HCT116 (cell line): ENCODE measurements around the gene IL17RD. TPM values are rescaled to one million over a fixed set of nuclear protein-coding genes. Genes with fewer than 3 reads are reported as not detected.

Experiments
- ATAC-seq: fragments of 200-7000 bp; cut with Tn5 transposase; 2 replicates; pipeline ENCODE4 v1.9.1; 2020; ENCODE audit warnings: mild to moderate bottlenecking, moderate library complexity
- BruUV-seq: library from RNA; stranded (reverse); fragments of 400-500 nt; replicated peaks from 2 replicates; lab custom pipeline; 2021; lab: Mats Ljungman, UMichigan
- CTCF ChIA-PET: fragments of 300-600 bp; sonication (Branson Sonifier 250); formaldehyde crosslinking; loops from one replicate; lab custom pipeline; 2021; ENCODE audit warnings: antibody characterized with exemption; lab: Charles Lee
- POLR2A ChIA-PET: fragments of 300-600, 350-600 bp; sonication (Branson Sonifier 250); formaldehyde crosslinking; loops from one replicate; lab custom pipeline; 2021; ENCODE audit warnings: antibody characterized with exemption; lab: Charles Lee
- RAD21 ChIA-PET, 2 experiments: fragments of 300-600 bp; sonication (Branson Sonifier 250); formaldehyde crosslinking; loops; one replicate each; lab custom pipeline; 2023; ENCODE audit warnings: low total read pairs in 2 of 2; ENCODE audit not compliant: uncharacterized antibody in 2 of 2, unreplicated experiment in 2 of 2, low non-redundant PET in 1 of 2; lab: Charles Lee
- DNase-seq: peaks from one replicate; pipeline ENCODE4 v3.0.0-alpha.2; 2010; ENCODE audit warnings: low read depth, low spot score
- H2AFZ ChIP-seq: fragments of 200-600 bp; shearing (Covaris generic), sonication (generic); 2 replicates; pipeline ENCODE4 v1.6.1; 2017; ENCODE audit warnings: low read depth, mixed run types, mixed read lengths, antibody characterized with exemption, low read length; ENCODE audit not compliant: poor library complexity, severe bottlenecking
- H3K27ac ChIP-seq: 2 replicates; pipeline ENCODE4 v1.5.1; 2012; ENCODE audit warnings: low read depth, low read length
- H3K27me3 ChIP-seq: fragments of 200-600 bp; sonication (generic); 2 replicates; pipeline ENCODE4 v1.6.1; 2016; ENCODE audit warnings: mixed run types, low read length, mixed read lengths; ENCODE audit not compliant: insufficient read depth
- H3K36me3 ChIP-seq, 2 experiments: fragments of 200-500 bp in 1 of 2; fragments of 200-600 bp in 1 of 2; sonication (Bioruptor generic) in 1 of 2; sonication (generic) in 1 of 2; 2 replicates each; pipeline versions ENCODE4 v1.5.1 to v1.6.1; 2014 to 2016; ENCODE audit warnings: low read length in 2 of 2, inconsistent platforms in 1 of 2, mixed read lengths in 1 of 2, mixed run types in 1 of 2; ENCODE audit not compliant: insufficient read depth in 2 of 2, control insufficient read depth in 1 of 2
- H3K4me1 ChIP-seq, 2 experiments: fragments of 200-600 bp in 1 of 2; sonication (generic) in 1 of 2; 2 replicates each; pipeline versions ENCODE4 v1.5.1 to v1.6.1; 2012 to 2017; ENCODE audit warnings: low read length in 2 of 2, inconsistent platforms in 1 of 2, mild to moderate bottlenecking in 1 of 2, mixed read lengths in 1 of 2, mixed run types in 1 of 2, moderate library complexity in 1 of 2; ENCODE audit not compliant: insufficient read depth in 2 of 2, control insufficient read depth in 1 of 2
- H3K4me2 ChIP-seq: fragments of 200-600 bp; sonication (generic); 2 replicates; pipeline ENCODE4 v1.6.1; 2017; ENCODE audit warnings: mixed run types, low read length, mixed read lengths
- H3K4me3 ChIP-seq, 2 experiments: fragments of 200-600 bp in 1 of 2; sonication (generic) in 1 of 2; replicated peaks in 1 of 2; 2 replicates each; pipeline ENCODE4 v1.5.1; 2011 to 2016; ENCODE audit warnings: low read length in 2 of 2, control low read depth in 1 of 2, low read depth in 1 of 2, mild to moderate bottlenecking in 1 of 2, mixed read lengths in 1 of 2, mixed run types in 1 of 2
- H3K79me2 ChIP-seq: fragments of 200-600 bp; sonication (generic); 2 replicates; pipeline ENCODE4 v1.6.1; 2017; ENCODE audit warnings: mild to moderate bottlenecking, mixed run types, low read length, moderate library complexity, mixed read lengths; ENCODE audit not compliant: insufficient read depth
- H3K9ac ChIP-seq: fragments of 200-600 bp; sonication (generic); 2 replicates; pipeline ENCODE4 v1.6.1; 2016; ENCODE audit warnings: low read length, mixed read lengths
- H3K9me2 ChIP-seq: fragments of 200-600 bp; sonication (generic), shearing (Covaris generic); 2 replicates; pipeline ENCODE4 v1.6.1; 2017; ENCODE audit warnings: mixed run types, mild to moderate bottlenecking, moderate library complexity; ENCODE audit not compliant: insufficient read depth
- H3K9me3 ChIP-seq, 2 experiments: fragments of 200-500 bp in 1 of 2; fragments of 200-600 bp in 1 of 2; sonication (Bioruptor generic) in 1 of 2; sonication (generic) in 1 of 2; 2 replicates each; pipeline ENCODE4 v1.6.1; 2014 to 2017; ENCODE audit warnings: low read length in 2 of 2, mixed read lengths in 2 of 2, inconsistent platforms in 1 of 2, low read depth in 1 of 2, mild to moderate bottlenecking in 1 of 2, mixed run types in 1 of 2, moderate library complexity in 1 of 2; ENCODE audit not compliant: control insufficient read depth in 1 of 2, insufficient read depth in 1 of 2
- H4K20me1 ChIP-seq: fragments of 200-600 bp; sonication (generic), shearing (Covaris generic); 2 replicates; pipeline ENCODE4 v1.6.1; 2017; ENCODE audit warnings: mixed run types, mild to moderate bottlenecking, moderate library complexity; ENCODE audit not compliant: insufficient read depth
- CEBPB ChIP-seq: IDR thresholded peaks from 2 replicates; pipeline ENCODE4 v1.6.1; 2012; ENCODE audit warnings: low read depth
- EGR1 ChIP-seq: IDR thresholded peaks from 2 replicates; pipeline ENCODE4 v1.6.1; 2012; ENCODE audit warnings: low read depth
- POLR2AphosphoS5 ChIP-seq: IDR thresholded peaks from 2 replicates; pipeline ENCODE4 v1.6.1; 2011; ENCODE audit warnings: mild to moderate bottlenecking, low read depth, low read length, moderate library complexity
- RAD21 ChIP-seq: IDR thresholded peaks from 2 replicates; pipeline ENCODE4 v1.6.1; 2012; ENCODE audit warnings: low read depth, mild to moderate bottlenecking
- SRF ChIP-seq: IDR thresholded peaks from 2 replicates; pipeline ENCODE4 v1.6.1; 2012; ENCODE audit warnings: low read depth
- YY1 ChIP-seq: IDR thresholded peaks from 2 replicates; pipeline ENCODE4 v1.6.1; 2011; ENCODE audit warnings: low read length, low read depth, moderate library complexity, mild to moderate bottlenecking; ENCODE audit not compliant: insufficient replicate concordance; ENCODE audit errors: extremely low read depth
- ZFX ChIP-seq: fragments of 450-650 bp; IDR thresholded peaks from 2 replicates; pipeline ENCODE4 v1.6.1; 2017
- ZNF274 ChIP-seq: fragments of 200-500 bp; sonication (Bioruptor generic); IDR thresholded peaks from 2 replicates; pipeline ENCODE4 v1.6.1; 2014; ENCODE audit warnings: mild to moderate bottlenecking, low read depth, low read length, inconsistent platforms
- intact Hi-C: fragments of 100-400 bp; cut with micrococcal nuclease; formaldehyde crosslinking; loops from 2 replicates; pipeline ENCODE4 v1.10.0; 2022
- total RNA-seq: library from RNA; stranded (reverse); gene quantifications from one replicate; pipeline ENCODE4 v1.2.1, GENCODE V29; 2021; ENCODE audit not compliant: unreplicated experiment
- TF ChIP-seq, protein P1 (sequence below): IDR thresholded peaks from 2 replicates; pipeline ENCODE4 v1.6.1; 2011; ENCODE audit warnings: mild to moderate bottlenecking, low read length, moderate library complexity; ENCODE audit not compliant: insufficient replicate concordance; ENCODE audit errors: extremely low read depth
- TF ChIP-seq, protein P2 (sequence below): IDR thresholded peaks from 2 replicates; pipeline ENCODE4 v1.6.1; 2012; ENCODE audit warnings: low read depth
- TF ChIP-seq, protein P3 (sequence below): IDR thresholded peaks from 2 replicates; pipeline ENCODE4 v1.6.1; 2012

The IL17RD gene
- total RNA-seq, 1 experiment from 2014 or later = 12.3 TPM

DNA sequence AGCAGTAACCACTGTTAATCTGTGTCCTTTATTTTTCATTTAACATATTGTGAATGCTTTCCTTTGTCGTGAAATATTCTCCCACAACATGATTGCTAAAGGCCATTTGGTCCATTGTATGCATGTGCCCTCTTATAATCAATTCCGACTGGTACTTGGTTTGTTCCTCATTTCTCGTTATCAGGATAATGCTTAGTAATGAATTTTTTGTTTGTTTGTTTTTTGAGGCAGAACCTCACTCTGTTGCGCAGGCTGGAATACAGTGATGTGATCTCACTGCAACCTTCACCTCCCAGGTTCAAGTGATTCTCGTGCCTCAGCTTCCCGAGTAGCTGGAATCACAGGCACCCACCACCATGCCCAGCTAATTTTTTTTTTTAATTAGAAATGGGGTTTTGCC lies 82.7 kb downstream of the IL17RD start (continued):
- TF ChIP-seq, protein P1, sequence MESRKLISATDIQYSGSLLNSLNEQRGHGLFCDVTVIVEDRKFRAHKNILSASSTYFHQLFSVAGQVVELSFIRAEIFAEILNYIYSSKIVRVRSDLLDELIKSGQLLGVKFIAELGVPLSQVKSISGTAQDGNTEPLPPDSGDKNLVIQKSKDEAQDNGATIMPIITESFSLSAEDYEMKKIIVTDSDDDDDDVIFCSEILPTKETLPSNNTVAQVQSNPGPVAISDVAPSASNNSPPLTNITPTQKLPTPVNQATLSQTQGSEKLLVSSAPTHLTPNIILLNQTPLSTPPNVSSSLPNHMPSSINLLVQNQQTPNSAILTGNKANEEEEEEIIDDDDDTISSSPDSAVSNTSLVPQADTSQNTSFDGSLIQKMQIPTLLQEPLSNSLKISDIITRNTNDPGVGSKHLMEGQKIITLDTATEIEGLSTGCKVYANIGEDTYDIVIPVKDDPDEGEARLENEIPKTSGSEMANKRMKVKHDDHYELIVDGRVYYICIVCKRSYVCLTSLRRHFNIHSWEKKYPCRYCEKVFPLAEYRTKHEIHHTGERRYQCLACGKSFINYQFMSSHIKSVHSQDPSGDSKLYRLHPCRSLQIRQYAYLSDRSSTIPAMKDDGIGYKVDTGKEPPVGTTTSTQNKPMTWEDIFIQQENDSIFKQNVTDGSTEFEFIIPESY = no peak
- TF ChIP-seq, protein P2, sequence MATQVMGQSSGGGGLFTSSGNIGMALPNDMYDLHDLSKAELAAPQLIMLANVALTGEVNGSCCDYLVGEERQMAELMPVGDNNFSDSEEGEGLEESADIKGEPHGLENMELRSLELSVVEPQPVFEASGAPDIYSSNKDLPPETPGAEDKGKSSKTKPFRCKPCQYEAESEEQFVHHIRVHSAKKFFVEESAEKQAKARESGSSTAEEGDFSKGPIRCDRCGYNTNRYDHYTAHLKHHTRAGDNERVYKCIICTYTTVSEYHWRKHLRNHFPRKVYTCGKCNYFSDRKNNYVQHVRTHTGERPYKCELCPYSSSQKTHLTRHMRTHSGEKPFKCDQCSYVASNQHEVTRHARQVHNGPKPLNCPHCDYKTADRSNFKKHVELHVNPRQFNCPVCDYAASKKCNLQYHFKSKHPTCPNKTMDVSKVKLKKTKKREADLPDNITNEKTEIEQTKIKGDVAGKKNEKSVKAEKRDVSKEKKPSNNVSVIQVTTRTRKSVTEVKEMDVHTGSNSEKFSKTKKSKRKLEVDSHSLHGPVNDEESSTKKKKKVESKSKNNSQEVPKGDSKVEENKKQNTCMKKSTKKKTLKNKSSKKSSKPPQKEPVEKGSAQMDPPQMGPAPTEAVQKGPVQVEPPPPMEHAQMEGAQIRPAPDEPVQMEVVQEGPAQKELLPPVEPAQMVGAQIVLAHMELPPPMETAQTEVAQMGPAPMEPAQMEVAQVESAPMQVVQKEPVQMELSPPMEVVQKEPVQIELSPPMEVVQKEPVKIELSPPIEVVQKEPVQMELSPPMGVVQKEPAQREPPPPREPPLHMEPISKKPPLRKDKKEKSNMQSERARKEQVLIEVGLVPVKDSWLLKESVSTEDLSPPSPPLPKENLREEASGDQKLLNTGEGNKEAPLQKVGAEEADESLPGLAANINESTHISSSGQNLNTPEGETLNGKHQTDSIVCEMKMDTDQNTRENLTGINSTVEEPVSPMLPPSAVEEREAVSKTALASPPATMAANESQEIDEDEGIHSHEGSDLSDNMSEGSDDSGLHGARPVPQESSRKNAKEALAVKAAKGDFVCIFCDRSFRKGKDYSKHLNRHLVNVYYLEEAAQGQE = no peak
- TF ChIP-seq, protein P3, sequence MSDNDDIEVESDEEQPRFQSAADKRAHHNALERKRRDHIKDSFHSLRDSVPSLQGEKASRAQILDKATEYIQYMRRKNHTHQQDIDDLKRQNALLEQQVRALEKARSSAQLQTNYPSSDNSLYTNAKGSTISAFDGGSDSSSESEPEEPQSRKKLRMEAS = no peak
- no peak for TF ChIP-seq POLR2AphosphoS5
- no peak for TF ChIP-seq SRF
- TF ChIP-seq EGR1 = no peak

DNA sequence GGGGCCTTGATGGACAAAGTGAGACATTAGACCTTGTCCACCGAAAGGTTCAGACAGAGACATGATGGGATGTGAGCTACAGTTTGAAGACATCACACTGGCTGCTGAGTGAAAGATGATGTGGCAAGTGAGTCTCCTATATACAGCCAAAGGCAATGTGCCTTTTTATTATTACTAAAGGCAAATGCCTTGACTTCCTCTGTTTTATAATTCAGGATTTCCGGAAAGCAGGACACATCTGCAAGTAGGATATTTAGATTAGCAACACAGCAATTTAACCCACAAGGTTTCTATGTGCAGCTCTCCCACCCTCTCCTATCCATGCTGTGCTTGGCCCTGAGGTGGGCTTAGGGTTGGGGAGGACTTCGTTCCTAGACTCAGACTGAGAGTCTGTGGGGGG lies 84.0 kb downstream of the IL17RD start:
- no TSS peak for BruUV-seq
- Histone ChIP-seq H3K79me2 (peaks cover 20% of the 10 kb centered on the region; the same call in 1 of the 2 replicates), H3K9ac (no peak overlapping the region), H3K4me1 (peaks cover 37 to 90% of the 10 kb centered on the region in 2 experiments), H4K20me1 (no peaks in the 10 kb centered on the region), H3K4me3 (no peak overlapping the region), H3K36me3 (peaks cover 0 to 3% of the 10 kb centered on the region in 2 experiments; a peak in 1 of 4 replicates), H3K9me2 (no peaks in the 10 kb centered on the region), H3K4me2 (no peak overlapping the region), H2AFZ (no peak overlapping the region), H3K27me3 (no peaks in the 10 kb centered on the region), H3K27ac (no peak overlapping the region), H3K9me3 (no peaks in the 10 kb centered on the region)
- POLR2A ChIA-PET = no interaction called here
- CTCF ChIA-PET = no interaction called here
- intact Hi-C loops = no loop called here
- DNase-seq (no peak), ATAC-seq (no peak)
- RAD21 ChIA-PET = no interaction called here
- no peak for TF ChIP-seq ZNF274
- TF ChIP-seq POLR2AphosphoS5 = no peak
- TF ChIP-seq, protein P2 = no peak
- no peak for TF ChIP-seq CEBPB
- TF ChIP-seq RAD21 = no peak
- no peak for TF ChIP-seq YY1
- no peak for TF ChIP-seq EGR1
- TF ChIP-seq, protein P1 = no peak
- TF ChIP-seq, protein P3 = no peak
- no peak for TF ChIP-seq ZFX
